HepG2 (cell line): ENCODE measurements around the gene IKZF4. TPM values are rescaled to one million over a fixed set of nuclear protein-coding genes. Genes with fewer than 3 reads are reported as not detected.

Experiments
- AFF4 ChIP-seq: sonication (generic); formaldehyde crosslinking; IDR thresholded peaks from 2 replicates; pipeline ENCODE4 v1.4.0; 2020; ENCODE audit warnings: missing genetic modification reagents
- KLF9 ChIP-seq: IDR thresholded peaks from 2 replicates; pipeline ENCODE4 v1.6.1; 2016; ENCODE audit warnings: low read depth
- MAX ChIP-seq: IDR thresholded peaks from 2 replicates; pipeline ENCODE4 v1.6.1; 2012; ENCODE audit warnings: inconsistent platforms
- MTERF4 ChIP-seq: sonication (generic); formaldehyde crosslinking; IDR thresholded peaks from 2 replicates; pipeline ENCODE4 v1.8.0; 2023; ENCODE audit warnings: mild to moderate bottlenecking, missing genetic modification reagents
- NFATC3 ChIP-seq: sonication (generic); formaldehyde crosslinking; IDR thresholded peaks from 2 replicates; pipeline ENCODE4 v1.5.1; 2020; ENCODE audit warnings: mild to moderate bottlenecking, missing genetic modification reagents
- NR2C2 ChIP-seq: sonication (generic); formaldehyde crosslinking; IDR thresholded peaks from 2 replicates; pipeline ENCODE4 v1.4.0; 2020; ENCODE audit warnings: missing genetic modification reagents, mild to moderate bottlenecking, moderate library complexity, borderline replicate concordance
- POLR2AphosphoS5 ChIP-seq: IDR thresholded peaks from 2 replicates; pipeline ENCODE4 v1.6.1; 2012; ENCODE audit warnings: low read depth, low read length
- PREB ChIP-seq: sonication (generic); formaldehyde crosslinking; IDR thresholded peaks from 2 replicates; pipeline ENCODE4 v1.4.0; 2020; ENCODE audit warnings: missing genetic modification reagents
- ZKSCAN8 ChIP-seq: IDR thresholded peaks from 2 replicates; pipeline ENCODE4 v1.6.1; 2016; ENCODE audit warnings: borderline replicate concordance, missing genetic modification reagents, missing compliant biosample characterization
- ZMYM4 ChIP-seq: sonication (generic); formaldehyde crosslinking; IDR thresholded peaks from 2 replicates; pipeline ENCODE4 v1.8.1; 2023; ENCODE audit warnings: mild to moderate bottlenecking, missing genetic modification reagents
- ZNF282 ChIP-seq: fragments of 450-650 bp; IDR thresholded peaks from 2 replicates; pipeline ENCODE4 v1.6.1; 2018; ENCODE audit not compliant: partially characterized antibody
- ZNF556 ChIP-seq: sonication (generic); formaldehyde crosslinking; IDR thresholded peaks from 2 replicates; pipeline ENCODE4 v1.4.0; 2020; ENCODE audit warnings: mild to moderate bottlenecking, missing genetic modification reagents, borderline replicate concordance
- ZNF607 ChIP-seq: sonication (generic); formaldehyde crosslinking; IDR thresholded peaks from 2 replicates; pipeline ENCODE4 v1.5.1; 2020; ENCODE audit warnings: missing genetic modification reagents, mild to moderate bottlenecking, borderline replicate concordance
- ZNF646 ChIP-seq: sonication (generic); formaldehyde crosslinking; IDR thresholded peaks from 2 replicates; pipeline ENCODE4 v1.9.0; 2021; ENCODE audit warnings: mild to moderate bottlenecking, missing genetic modification reagents
- ZNF672 ChIP-seq: sonication (generic); formaldehyde crosslinking; IDR thresholded peaks from 2 replicates; pipeline ENCODE4 v1.8.1; 2022; ENCODE audit warnings: missing genetic modification reagents
- polyA plus RNA-seq, 8 experiments: library from polyadenylated mRNA; depleted of rRNA in 3 of 8; stranded (reverse) in 7 of 8; unstranded in 1 of 8; fragments of >200 nt; fragmentation: Illumina TruSeq in 4 of 8; extraction: Trizol in 4 of 8; gene quantifications; 2 replicates each; pipeline versions ENCODE4 v1.2.1 to v1.2.3, GENCODE V29; 2011 to 2016; ENCODE audit warnings: low read depth in 4 of 8, missing spikeins in 1 of 8, mixed read lengths in 1 of 8; ENCODE audit not compliant: insufficient read depth in 1 of 8
- total RNA-seq, 5 experiments: library from RNA; depleted of rRNA; stranded (reverse); fragments of >200 nt; fragmentation: Illumina TruSeq; extraction: Trizol; gene quantifications; 2 replicates each; pipeline ENCODE4 v1.2.3, GENCODE V29; 2016; ENCODE audit warnings: low read depth in 1 of 5

Gene IKZF4
- total and polyA plus RNA-seq, 2 of the 13 experiments (the other 11 are each of a cell fraction or from before 2014, with no cell fraction given), result 0.58 to 2.2 TPM

GRCh38 chr12:56081393-56082347 is 60.8 kb downstream of the IKZF4 start (continued):
- TF ChIP-seq NR2C2 (CRISPR knock-in tag) (peak; percentile 95), AFF4 (peak; percentile 64; the same call in 1 of the 2 replicates), ZNF282 (no peak), MTERF4 (no peak; the same call in 1 of the 2 replicates), NFATC3 (no peak), MAX (peak; percentile 95), ZNF607 (peak; percentile 46; the same call in 1 of the 2 replicates), ZMYM4 (peak; percentile 87; the same call in 1 of the 2 replicates), ZNF672 (CRISPR knock-in tag) (peak; percentile 89; the same call in 1 of the 2 replicates), KLF9 (CRISPR knock-in tag) (peak; percentile 93; the same call in 1 of the 2 replicates), ZKSCAN8 (CRISPR knock-in tag) (peak; percentile 83), PREB (CRISPR knock-in tag) (no peak), ZNF646 (peak; percentile 97), POLR2AphosphoS5 (peak; percentile 72), ZNF556 (CRISPR knock-in tag) (peak; percentile 97; the same call in 1 of the 2 replicates)
